Amygdala (tissue), 56 donors: ENCODE results near the gene AFDN.

ENCODE experiments used
- DNase-seq, 56 donors: peaks; one replicate each; lab custom pipeline; 2025; lab: John Stamatoyannopoulos, UW

AFDN gene

DNA sequence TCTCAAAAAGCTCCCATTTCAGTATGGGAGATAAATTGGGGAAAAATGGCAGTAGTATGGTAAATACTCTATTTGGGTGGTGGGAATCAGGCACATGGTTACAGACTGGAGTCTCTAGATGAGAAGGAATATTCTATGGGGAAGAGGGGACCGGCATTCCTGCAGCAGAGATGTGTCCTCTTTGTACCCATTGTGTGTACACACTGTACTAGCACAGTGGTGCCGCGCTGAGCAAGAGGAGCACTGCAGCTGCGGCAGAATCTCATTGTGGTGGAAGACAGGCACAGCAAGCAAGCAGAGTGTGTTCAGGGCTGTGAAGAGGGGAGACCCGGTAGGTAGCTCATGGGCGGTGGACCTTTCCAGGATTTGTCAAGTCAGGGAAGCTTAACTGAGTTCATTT is 13.0 kb downstream of the AFDN start:
- peak in 29 of 56 donors; percentile 12 to 78 (median 49) for DNase-seq

DNA sequence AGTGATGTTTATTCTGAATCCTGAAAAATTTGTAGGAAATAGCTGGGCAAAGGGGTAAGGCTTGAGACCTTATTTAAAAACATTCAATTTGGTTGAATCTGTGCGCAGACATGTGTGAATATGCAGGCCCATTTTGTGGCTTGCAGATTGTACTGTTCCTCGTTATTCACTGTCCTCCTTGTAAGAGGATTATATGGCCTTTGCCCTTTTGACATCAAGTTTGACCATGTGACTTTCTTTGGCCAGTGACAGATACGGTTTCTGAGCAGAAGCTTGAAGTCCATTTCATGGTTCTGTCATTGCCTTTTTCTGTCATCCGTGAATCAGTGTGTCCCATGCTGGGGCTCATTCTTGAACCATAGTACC is 13.4 kb downstream of the AFDN start:
- DNase-seq: no peak

DNA sequence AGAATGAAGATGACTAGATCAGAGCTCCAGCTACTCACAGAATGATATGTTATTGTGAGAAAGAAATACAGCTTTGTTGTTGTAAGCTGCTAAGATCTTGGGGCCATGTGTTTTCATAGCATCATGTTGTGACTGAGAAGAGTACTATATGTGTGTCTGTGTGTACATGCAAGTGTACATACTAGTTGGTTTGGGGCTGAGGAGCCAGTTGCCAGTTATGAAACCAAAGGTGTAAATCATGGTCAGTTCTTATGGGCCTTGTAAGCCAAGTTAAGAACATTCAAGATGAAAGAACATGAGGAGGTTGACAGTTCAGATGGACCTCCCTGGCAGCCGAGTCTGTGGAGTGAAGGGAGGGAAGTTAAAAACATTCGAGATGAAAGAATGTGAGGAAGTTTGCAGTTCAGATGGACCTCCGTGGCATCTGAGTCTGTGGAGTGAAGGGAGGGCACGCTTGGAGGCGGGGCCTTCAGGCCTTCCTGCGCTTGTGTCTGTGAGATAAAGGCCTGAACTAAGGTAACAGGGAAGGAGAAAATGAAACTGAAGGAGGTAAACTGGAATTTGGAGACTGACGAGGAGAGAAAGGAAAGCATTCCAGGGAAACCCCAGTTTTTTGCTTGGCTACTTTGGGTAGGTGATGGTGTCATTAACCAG is 13.9 kb downstream of the AFDN start:
- DNase-seq: no peak

DNA sequence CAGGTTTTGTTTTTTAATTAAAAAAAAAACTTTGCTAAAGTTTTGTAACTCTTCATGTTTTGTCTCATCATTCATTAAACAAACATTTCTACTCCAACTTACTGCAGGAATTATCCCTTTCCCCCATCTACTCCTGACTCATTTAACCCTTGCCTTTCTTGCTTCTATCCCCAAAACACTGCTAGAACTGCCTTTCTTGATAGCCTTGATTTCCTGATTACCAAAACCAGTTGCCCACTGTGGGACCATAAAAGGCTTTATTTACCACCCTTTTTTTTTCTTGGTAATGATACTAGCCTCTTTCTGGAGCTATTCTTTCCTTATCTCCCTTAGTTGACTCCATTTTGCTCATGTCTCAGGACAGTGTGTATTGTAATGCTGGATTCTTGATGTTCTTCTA is 15.3 kb downstream of the AFDN start:
- no peak for DNase-seq

DNA sequence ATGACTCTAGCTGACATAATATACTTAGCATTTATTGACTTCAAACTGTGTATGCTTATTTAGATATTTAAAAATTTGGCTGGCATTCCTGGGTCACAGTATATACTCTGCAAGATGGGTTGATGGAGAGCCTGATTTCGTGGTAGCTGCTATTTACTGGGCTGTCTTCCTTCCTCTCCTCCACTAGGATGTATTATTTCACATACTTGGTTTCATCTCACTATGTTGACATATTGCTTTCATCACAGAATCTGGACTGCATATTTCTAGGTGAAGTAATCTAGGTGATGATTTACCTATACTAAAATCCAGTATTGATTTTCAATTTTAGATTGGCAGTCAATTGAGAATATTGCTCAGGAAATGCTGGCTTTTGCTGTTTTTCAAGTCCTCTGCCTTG is 15.7 kb downstream of the AFDN start:
- no peak for DNase-seq

DNA sequence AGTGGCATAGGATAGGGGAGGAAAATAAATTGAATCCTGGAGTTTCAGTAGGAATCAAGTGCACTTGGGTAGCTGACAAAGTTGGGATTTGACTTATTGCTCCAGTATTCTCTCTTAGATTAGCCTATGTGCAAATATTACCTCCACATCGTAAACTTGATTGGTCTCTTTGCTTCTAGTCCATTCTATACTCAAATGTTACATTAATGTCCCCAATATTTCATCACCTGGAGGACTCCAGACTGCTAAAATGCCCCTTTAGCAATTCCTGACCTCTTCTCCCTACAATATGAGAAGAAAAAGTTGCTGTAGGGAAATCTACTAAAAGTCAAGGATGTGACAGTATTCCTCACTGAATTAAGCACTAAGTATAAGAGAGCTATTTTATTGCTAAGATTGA is 16.3 kb downstream of the AFDN start:
- no peak for DNase-seq

DNA sequence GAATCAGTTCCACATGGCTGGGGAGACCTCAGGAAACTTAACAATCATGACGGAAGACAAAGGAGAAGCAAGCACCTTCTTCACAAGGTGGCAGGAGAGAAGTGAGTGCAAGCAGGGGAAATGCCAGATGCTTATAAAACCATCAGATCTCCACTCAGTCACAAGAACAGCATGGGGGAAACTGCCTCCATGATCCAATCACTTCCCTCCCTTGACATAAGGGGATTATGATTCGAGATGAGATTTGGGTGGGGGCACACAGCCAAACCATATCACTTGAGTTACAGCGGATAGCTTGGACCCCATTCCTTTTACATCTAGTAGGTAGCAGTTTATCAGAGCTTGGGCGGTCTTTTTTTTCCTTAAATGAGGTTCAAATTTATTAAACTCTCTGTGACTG is 19.1 kb downstream of the AFDN start:
- no peak for DNase-seq

DNA sequence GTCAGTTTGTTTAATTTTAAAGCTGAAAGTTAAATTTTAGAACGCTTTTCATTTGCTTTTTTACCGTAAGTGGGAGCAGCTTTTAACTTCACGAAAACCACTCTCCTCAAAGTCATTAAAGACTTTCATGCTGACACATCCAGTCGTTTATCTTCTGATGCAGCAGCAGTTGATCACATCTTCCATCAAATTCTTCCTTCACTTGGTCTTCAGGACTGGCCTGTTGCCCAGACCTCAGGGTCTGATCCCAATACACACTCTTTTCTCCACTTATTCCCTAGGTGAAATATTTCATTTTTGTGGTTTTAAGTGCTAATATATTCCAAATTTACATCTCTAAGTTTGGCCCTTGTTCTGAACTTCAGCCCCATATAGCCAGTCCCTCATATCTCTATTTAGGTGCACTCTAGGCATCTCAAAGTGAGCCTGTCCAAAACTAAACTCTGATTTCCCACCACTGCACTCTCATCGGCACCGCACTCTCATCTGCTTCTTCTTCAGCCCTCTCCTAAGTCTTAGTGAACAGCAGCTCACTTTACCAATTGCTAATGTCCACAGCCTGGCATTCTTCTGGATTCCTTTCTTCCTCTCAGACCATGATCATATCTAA is 20.4 kb downstream of the AFDN start:
- no peak for DNase-seq

DNA sequence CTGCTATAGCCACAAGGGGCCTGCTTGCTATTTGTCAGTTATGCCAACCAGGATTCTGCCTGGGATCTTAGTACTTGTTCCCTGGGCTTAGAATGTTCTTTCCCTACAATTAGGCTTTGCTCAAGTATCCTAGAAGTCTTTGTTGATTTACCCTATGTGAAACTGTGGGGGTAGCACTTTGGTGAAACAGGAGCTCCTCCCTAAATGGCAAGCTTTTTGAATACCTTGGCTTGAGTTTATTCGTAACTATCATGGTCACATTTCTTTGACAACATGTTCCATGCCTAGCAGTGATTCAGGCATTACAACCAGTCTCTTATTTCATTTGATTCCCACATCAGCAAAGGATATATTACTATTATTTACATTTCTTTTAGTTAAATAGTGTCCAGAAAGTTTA is 21.2 kb downstream of the AFDN start:
- no peak for DNase-seq

DNA sequence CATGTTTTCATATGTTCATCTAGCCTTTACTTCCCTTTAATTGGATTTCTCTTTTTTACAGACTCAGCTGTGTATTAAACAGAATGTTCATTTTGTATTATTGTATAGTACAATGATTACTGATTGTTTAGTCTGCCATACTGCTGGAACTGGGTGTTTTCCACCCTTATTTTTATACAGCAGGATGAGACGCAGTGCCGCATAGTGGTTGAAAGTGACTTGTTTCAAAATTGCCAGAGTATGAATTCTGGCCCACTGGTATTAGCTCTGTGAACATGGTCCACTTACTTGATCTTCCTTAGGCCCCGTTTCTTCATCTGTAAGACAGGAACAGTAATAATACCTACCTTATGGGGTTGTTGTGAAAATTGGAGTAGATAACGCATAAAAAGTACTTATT is 22.1 kb downstream of the AFDN start:
- DNase-seq: peak in 3 of 56 donors; percentile 9 to 51 (median 10)

DNA sequence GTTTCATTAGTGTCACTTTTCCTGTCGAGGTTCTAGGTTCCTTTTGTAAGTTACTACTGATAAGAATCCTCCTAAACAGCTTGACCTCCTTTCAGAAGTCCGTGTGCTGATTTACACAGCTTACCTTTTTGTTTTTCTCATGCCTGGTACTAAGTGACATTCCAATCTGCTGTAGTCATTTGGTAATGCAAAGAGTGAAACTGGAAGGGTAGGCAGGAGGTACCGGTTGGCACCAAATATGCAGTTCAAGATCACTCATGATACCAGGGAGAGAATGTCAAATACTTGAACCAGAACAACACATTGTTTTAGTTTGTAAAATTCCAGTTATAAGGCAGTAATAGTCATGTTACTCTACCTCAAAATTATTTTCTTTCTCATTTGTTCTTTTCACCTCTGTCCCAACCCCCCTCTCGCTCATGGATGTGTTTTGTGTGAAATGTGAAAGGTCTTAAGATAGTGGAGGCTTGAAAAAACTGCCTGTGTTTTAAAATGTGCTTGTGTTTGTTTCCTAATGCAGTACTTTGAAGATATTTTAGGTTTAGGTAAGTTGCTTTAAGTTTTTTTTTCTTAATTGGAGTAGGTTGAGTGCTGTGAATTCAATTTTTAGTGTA is 23.2 kb downstream of the AFDN start:
- DNase-seq: no peak

DNA sequence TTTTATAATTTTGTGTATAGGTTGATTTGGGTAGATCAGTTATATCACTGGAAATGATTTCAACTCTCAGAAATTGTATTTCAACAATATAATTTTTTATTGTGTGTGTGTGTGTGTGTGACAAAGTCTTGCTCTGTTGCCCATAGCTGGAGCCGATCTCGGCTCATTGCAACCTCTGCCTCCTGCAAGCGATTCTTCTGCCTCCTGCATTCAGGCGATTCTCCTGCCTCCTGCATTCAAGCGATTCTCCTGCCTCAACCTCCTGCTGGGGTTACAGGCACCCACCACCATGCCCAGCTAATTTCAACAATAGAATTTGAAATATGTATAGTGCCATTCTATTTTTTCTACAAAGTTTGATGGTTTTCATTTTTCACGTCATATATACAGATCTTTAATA is 24.1 kb downstream of the AFDN start:
- DNase-seq: no peak

DNA sequence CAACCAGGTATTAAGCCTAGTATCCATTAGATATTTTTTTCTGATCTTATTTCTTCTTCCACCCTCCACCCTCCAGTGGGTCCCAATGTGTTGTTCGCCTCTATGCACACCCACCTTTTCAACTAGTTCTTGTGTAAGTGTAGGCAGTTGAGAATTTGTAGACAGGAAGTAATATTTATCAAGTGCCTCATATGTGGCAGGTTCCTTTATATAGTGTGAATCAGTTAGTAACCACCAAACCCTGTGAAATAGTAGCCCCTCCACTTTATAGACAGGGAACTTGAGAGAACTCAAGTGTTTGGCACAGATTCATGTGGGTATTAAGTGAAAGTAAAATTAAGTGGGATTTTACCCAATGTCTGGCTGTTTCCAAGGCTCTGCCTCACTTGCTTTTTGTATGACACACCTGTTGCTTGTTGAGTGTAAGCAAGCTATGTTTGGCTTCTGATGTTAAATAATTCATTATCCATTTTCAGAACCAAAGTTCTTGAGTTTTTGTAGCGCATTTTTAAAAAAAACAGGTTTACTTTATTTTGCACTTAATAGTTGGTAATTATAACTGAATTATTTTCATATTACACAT is 24.8 kb downstream of the AFDN start:
- no peak for DNase-seq

DNA sequence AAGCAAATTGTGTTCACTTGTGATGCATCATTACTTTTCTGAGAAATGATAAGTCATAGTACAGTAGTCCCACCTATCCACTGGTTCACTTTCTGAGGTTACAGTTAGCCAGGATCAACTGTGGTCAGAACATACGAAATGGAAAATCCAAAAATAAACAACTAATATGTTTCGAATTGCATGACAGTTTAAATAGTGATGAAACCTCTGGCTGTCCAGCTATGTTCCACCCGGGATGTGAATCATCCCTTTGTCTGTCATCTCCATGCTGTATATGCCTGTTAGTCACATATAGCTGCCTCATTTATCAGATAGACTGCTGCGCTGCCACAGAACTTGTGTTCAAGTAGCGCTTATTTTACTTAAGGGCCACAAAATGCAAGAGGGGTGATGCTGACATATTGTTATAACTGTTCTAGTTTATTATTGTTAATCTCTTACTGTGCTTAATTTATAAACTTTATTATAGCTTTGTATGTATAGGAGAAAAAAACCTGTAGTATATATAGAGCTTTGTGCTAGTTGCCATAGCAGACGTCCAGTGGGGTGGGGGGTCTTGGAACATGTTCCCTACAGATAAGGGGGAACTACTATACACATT is 29.2 kb downstream of the AFDN start:
- DNase-seq: no peak

DNA sequence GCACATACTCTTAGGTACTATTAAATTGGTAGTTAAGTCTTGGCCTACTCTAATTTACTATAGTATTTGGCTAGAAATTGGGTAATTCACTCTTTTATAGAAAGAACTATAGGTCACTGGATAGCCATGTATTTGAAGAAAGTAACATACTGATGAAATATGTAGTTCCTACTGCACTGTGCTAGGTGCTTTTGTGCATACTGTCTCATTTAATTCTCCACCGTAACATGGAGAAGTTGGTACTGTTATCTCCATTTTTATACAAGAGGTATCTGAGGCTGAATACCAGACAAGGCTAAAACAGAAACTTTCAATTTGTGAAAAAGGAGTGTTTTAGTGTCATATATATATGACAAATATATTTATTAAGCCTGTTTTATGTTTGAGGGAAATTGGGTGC is 29.8 kb downstream of the AFDN start:
- DNase-seq: no peak

DNA sequence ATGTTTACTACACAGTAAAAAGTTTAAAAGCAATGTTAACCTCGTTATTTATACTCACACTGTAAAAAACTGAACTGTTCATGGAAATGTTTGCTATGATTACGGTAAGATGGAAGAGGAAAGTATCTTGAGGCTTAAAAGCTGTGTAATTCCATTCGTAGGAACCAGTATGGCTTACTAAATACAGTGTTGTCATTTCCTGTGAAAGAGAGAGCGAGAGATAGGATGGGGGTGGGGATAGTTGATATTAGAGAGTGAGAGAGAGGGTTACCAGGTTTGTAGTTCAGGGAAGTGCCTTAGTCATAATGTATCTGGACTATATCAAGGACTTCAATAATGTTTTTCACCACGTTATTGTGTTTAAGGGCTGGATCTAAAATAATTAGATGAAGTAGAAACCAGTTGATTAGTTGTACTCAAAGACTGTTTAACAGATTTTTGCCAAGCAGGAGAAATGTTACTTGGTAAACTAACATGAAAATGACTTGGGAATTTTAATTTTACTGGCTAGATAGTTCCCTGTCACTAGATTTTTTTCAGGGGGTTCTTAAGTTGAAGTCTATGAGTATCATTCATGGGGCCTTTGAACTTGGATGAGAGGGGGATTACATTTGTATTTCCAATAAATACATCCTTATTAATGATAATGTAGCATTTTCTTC is 30.4 kb downstream of the AFDN start:
- no peak for DNase-seq

DNA sequence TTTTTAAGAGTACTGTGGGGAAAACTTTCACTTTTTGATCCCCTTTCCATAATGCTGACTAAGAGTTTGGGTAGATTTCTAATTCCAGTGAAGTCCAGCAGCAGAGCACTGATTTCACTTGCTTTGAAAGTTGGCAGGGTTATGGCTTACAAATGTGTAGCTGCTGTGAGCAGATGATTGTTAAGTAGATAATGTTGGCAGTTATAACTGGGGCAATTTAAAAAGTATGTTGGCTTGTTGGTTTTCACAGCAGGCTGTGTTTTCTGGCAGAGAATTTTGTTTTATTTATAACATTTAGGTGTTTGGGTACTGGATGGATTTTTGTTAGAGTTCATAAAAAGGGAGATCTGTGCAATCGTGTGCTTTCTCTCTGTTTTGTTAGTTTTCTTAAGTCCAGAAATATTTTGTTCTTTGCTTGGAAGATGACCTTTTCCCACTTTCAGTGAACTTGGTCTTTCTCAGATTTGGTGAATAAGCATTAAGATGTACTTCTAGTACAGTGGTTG is 31.4 kb downstream of the AFDN start:
- DNase-seq: peak in 3 of 56 donors; percentile 9 to 14 (median 11)

DNA sequence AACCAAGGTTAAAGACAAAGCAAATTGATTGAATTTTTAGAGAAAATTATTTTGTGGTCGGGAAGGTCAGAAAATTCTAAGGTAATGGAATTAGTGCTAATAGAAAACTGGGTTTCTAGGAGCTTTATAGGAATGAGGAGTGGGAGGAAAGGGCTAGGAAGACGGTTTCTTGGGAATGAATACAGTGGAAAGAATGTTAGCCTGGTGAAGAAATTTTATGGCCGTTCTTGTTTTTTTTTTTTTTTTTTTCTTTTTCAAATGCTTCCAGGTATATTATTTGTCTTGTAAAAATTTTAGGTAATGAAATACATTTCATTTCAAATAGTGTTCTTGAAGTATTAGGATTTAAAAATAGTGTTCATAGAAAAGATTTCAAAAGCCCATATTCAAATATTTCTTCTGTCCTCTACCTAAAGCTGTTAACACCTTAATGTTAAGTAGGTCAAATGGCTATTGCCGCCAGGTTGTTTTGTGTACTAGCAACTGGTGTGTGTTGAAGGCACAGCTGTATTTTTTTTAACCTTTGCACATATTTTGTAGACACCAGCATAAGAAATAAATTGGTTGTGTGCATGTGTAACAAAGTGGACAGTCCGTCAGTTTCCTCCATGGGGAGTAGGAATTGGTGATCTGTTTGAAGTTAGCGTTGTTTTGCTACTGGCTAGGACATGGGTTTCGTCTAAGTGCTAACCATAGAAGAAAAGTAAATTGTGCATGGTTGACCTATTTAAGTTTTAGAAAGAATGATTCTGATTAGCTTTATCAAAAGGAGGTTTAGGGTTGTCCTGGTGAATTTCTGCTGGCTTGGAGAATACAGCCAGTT is 32.3 kb downstream of the AFDN start:
- DNase-seq: no peak

DNA sequence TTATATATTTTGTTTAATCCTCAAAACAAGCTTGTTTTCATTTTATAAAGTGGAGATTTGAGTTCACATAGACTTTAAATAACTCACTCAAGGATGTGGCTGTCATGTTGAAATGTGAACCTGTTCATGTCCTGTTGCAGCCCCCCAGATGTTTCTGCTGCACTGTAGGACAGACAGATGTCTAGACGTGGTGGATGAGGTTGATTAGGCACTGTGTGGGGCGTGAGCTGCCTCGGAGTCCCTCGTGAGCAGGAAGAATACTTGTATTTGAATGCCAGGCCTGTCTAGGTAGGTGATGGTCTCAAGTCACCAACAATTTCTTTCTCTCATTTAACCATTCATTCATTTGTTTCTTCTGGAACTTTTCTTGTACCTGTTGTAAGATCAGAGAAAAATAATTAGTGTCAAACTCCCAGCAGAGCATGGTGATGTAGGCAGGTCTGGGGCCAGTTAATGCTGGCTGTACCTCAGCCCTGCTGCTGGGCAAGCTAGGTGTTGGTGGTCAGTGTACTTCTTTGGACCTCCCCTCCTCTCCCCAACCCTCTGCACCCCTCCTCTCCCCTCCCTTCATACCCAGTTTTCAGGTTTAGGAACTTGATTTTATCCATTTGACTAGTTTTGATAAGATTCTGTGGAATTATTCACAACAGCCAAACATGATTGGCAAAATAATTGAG is 34.0 kb downstream of the AFDN start:
- DNase-seq: no peak
